Stimulated activated CD8-positive, alpha-beta memory T cell treated with anti-CD3 and anti-CD28 coated beads, Interleukin-12 subunit alpha, Interleukin-12 subunit beta, amount 100 ng/mL, for 24 hours (primary cell): ENCODE results near the gene CD8B2.
"Not testable (repeated sequence)": the region's sequence is repeated elsewhere in the genome, so short reads cannot be mapped to it uniquely, and the experiment has no call there.

ENCODE experiments used
- DNase-seq: peaks from one replicate; pipeline ENCODE4 v3.0.0-alpha.2; 2020; ENCODE audit errors: extremely low read depth

The CD8B2 gene

GRCh38 chr2:106486551-106487385 lies at the start of gene CD8B2:
Gene CD8B2 (plus strand): TSS chr2:106487364. CDS start chr2:106487427, 63 bp downstream.
- not testable (repeated sequence) for DNase-seq

GRCh38 chr2:106461882-106462281 lies 25.3 kb upstream of the CD8B2 start:
- DNase-seq = not testable (repeated sequence)

GRCh38 chr2:106467516-106467915 lies 19.6 kb upstream of the CD8B2 start:
- not testable (repeated sequence) for DNase-seq

GRCh38 chr2:106468107-106468506 lies 19.1 kb upstream of the CD8B2 start, which contains the start of gene RGPD3:
Gene RGPD3 (minus strand): TSS chr2:106468413. CDS start chr2:106468288, 125 bp downstream.
- not testable (repeated sequence) for DNase-seq

- DNase-seq = peak; percentile 9
Measured at GRCh38 chr2:106470658-106471057, 16.5 kb upstream of the CD8B2 start.

- DNase-seq = not testable (repeated sequence)
Measured at GRCh38 chr2:106477647-106478046, 9.5 kb upstream of the CD8B2 start.

- not testable (repeated sequence) for DNase-seq
Measured at GRCh38 chr2:106479563-106479962, 7.6 kb upstream of the CD8B2 start.

GRCh38 chr2:106487386-106488191 lies 425 bp downstream of the CD8B2 start:
- not testable (repeated sequence) for DNase-seq

- not testable (repeated sequence) for DNase-seq
Measured at GRCh38 chr2:106489701-106490100, 2.5 kb downstream of the CD8B2 start.

- DNase-seq = not testable (repeated sequence)
Measured at GRCh38 chr2:106492399-106492798, 5.2 kb downstream of the CD8B2 start.

GRCh38 chr2:106492913-106493312 lies 5.7 kb downstream of the CD8B2 start:
- DNase-seq = not testable (repeated sequence)

GRCh38 chr2:106498549-106498948 lies 11.4 kb downstream of the CD8B2 start:
- not testable (repeated sequence) for DNase-seq

- not testable (repeated sequence) for DNase-seq
Measured at GRCh38 chr2:106500350-106500749, 13.2 kb downstream of the CD8B2 start.

- not testable (repeated sequence) for DNase-seq
Measured at GRCh38 chr2:106502351-106502750, 15.2 kb downstream of the CD8B2 start.

- not testable (repeated sequence) for DNase-seq
Measured at GRCh38 chr2:106504192-106504591, 17.0 kb downstream of the CD8B2 start.

- not testable (repeated sequence) for DNase-seq
Measured at GRCh38 chr2:106504787-106505186, 17.6 kb downstream of the CD8B2 start.

- not testable (repeated sequence) for DNase-seq
Measured at GRCh38 chr2:106506002-106506687, 19.0 kb downstream of the CD8B2 start.

- not testable (repeated sequence) for DNase-seq
Measured at GRCh38 chr2:106508660-106509373, 21.7 kb downstream of the CD8B2 start.

GRCh38 chr2:106509374-106509770 lies 22.2 kb downstream of the CD8B2 start:
- DNase-seq = not testable (repeated sequence)

GRCh38 chr2:106510791-106511190 lies 23.6 kb downstream of the CD8B2 start:
- DNase-seq = not testable (repeated sequence)

GRCh38 chr2:106511476-106511901 lies 24.3 kb downstream of the CD8B2 start:
- not testable (repeated sequence) for DNase-seq
